HEK293T (cell line): ENCODE data around the gene PHC2.

Source experiments
- CTCF ChIA-PET: fragments of 350-600 bp; formaldehyde crosslinking; extraction: SDS; loops from one replicate; lab custom pipeline; 2021; ENCODE audit warnings: antibody characterized with exemption, inconsistent platforms; lab: Yijun Ruan, JAX
- POLR2A ChIA-PET: fragments of 350-600 bp; formaldehyde crosslinking; extraction: SDS; loops from one replicate; lab custom pipeline; 2020; ENCODE audit warnings: antibody characterized with exemption, inconsistent platforms; lab: Yijun Ruan, JAX
- DNase-seq: peaks from one replicate; pipeline ENCODE4 v3.0.0; 2012; ENCODE audit warnings: mixed read lengths; ENCODE audit errors: extremely low spot score
- ARNT ChIP-seq: fragments of 450-650 bp; IDR thresholded peaks from 2 replicates; pipeline ENCODE4 v1.6.1; 2017; ENCODE audit warnings: mild to moderate bottlenecking
- BHLHE40 ChIP-seq: fragments of 450-650 bp; IDR thresholded peaks from 2 replicates; pipeline ENCODE4 v1.6.1; 2016; ENCODE audit warnings: mild to moderate bottlenecking, moderate library complexity, borderline replicate concordance
- CTBP1 ChIP-seq: fragments of 450-650 bp; IDR thresholded peaks from 2 replicates; pipeline ENCODE4 v1.6.1; 2016; ENCODE audit warnings: borderline replicate concordance
- ELF4 ChIP-seq: fragments of 450-650 bp; IDR thresholded peaks from 2 replicates; pipeline ENCODE4 v1.6.1; 2017; ENCODE audit warnings: antibody characterized with exemption
- FOXA1 ChIP-seq: fragments of 450-650 bp; IDR thresholded peaks from 2 replicates; pipeline ENCODE4 v1.6.1; 2016; ENCODE audit warnings: mild to moderate bottlenecking
- FOXK2 ChIP-seq: fragments of 450-650 bp; IDR thresholded peaks from 2 replicates; pipeline ENCODE4 v1.6.1; 2016; ENCODE audit warnings: mild to moderate bottlenecking
- FOXM1 ChIP-seq: fragments of 450-650 bp; IDR thresholded peaks from 2 replicates; pipeline ENCODE4 v1.6.1; 2017; ENCODE audit warnings: mild to moderate bottlenecking, borderline replicate concordance
- HDGF ChIP-seq: fragments of 450-650 bp; IDR thresholded peaks from 2 replicates; pipeline ENCODE4 v1.6.1; 2017; ENCODE audit warnings: antibody characterized with exemption, borderline replicate concordance
- L3MBTL2 ChIP-seq: fragments of 450-650 bp; conservative IDR thresholded peaks from 2 replicates; pipeline ENCODE4 v1.6.1; 2016; ENCODE audit warnings: mild to moderate bottlenecking
- LEF1 ChIP-seq: fragments of 450-650 bp; IDR thresholded peaks from 2 replicates; pipeline ENCODE4 v1.6.1; 2017; ENCODE audit warnings: mild to moderate bottlenecking, borderline replicate concordance
- NFRKB ChIP-seq: fragments of 450-650 bp; IDR thresholded peaks from 2 replicates; pipeline ENCODE4 v1.6.1; 2016; ENCODE audit warnings: mild to moderate bottlenecking, moderate library complexity
- PKNOX1 ChIP-seq: fragments of 450-650 bp; IDR thresholded peaks from 2 replicates; pipeline ENCODE4 v1.6.1; 2016
- SP1 ChIP-seq: fragments of 450-650 bp; IDR thresholded peaks from 2 replicates; pipeline ENCODE4 v1.6.1; 2017
- SUZ12 ChIP-seq: fragments of 450-650 bp; IDR thresholded peaks from 2 replicates; pipeline ENCODE4 v1.6.1; 2016; ENCODE audit warnings: mild to moderate bottlenecking
- TARDBP ChIP-seq: fragments of 450-650 bp; IDR thresholded peaks from 2 replicates; pipeline ENCODE4 v1.6.1; 2016
- ZNF384 ChIP-seq: fragments of 450-650 bp; IDR thresholded peaks from 2 replicates; pipeline ENCODE4 v1.6.1; 2016

PHC2 gene

GRCh38 chr1:33373606-33374005, 57.3 kb downstream of the PHC2 start:
- CTCF ChIA-PET = no interaction called here
- DNase-seq = no peak
- TF ChIP-seq PKNOX1 = no peak
- no peak for TF ChIP-seq ELF4
- no peak for TF ChIP-seq L3MBTL2
- TF ChIP-seq TARDBP = no peak
- TF ChIP-seq NFRKB = no peak
- no peak for TF ChIP-seq ZNF384
- TF ChIP-seq FOXM1 = no peak
- no peak for TF ChIP-seq BHLHE40
- TF ChIP-seq SUZ12 = no peak
- TF ChIP-seq SP1 = no peak
- TF ChIP-seq FOXK2 = no peak
- TF ChIP-seq CTBP1 = no peak
- POLR2A ChIA-PET = no interaction called here

- ChIA-PET POLR2A (interaction anchor here (1.0 to 1.1 kb wide), 2 partner anchors 10 to 34 kb away, joined by 3 read pairs; no protein-coding TSS in a partner anchor), CTCF (interaction anchor here (0.6 kb wide), 1 partner anchor 83 kb away, joined by 5 read pairs; no protein-coding TSS in a partner anchor)
- DNase-seq = no peak
- TF ChIP-seq FOXA1 = no peak
- TF ChIP-seq BHLHE40 = no peak
- TF ChIP-seq TARDBP = no peak
- TF ChIP-seq FOXK2 = no peak
- no peak for TF ChIP-seq CTBP1
- no peak for TF ChIP-seq PKNOX1
- TF ChIP-seq NFRKB = no peak
- TF ChIP-seq LEF1 = no peak
- TF ChIP-seq FOXM1 = no peak
- no peak for TF ChIP-seq ELF4
- TF ChIP-seq L3MBTL2 = no peak
- no peak for TF ChIP-seq HDGF
These were observed 58.2 kb downstream of the PHC2 start for GRCh38 chr1:33372677-33373076.

- CTCF ChIA-PET = interaction anchor here (0.6 kb wide), 1 partner anchor 84 kb away, joined by 5 read pairs; no protein-coding TSS in a partner anchor
- POLR2A ChIA-PET = interaction anchor here (1.0 to 1.1 kb wide), 2 partner anchors 10 to 34 kb away, joined by 3 read pairs; no protein-coding TSS in a partner anchor
- TF ChIP-seq FOXA1 (no peak), L3MBTL2 (no peak), ARNT (no peak), ZNF384 (no peak), NFRKB (no peak), FOXK2 (no peak), SUZ12 (no peak), LEF1 (no peak), TARDBP (no peak), FOXM1 (no peak), BHLHE40 (no peak), ELF4 (no peak), HDGF (no peak), PKNOX1 (no peak), SP1 (no peak), CTBP1 (no peak)
- DNase-seq = no peak
These were observed 58.7 kb downstream of the PHC2 start for GRCh38 chr1:33372162-33372561.

- TF ChIP-seq NFRKB (no peak), LEF1 (no peak), SUZ12 (no peak)
- CTCF ChIA-PET = no interaction called here
- POLR2A ChIA-PET = interaction anchor here (0.7 kb wide), 1 partner anchor 22 kb away, joined by 3 read pairs; no protein-coding TSS in a partner anchor
These were observed 59.6 kb downstream of the PHC2 start for GRCh38 chr1:33371334-33371733.

GRCh38 chr1:33370827-33371226, 60.1 kb downstream of the PHC2 start:
- TF ChIP-seq FOXK2 (no peak), PKNOX1 (no peak), ELF4 (no peak), HDGF (no peak), ARNT (no peak), L3MBTL2 (no peak), TARDBP (no peak), CTBP1 (no peak)
- POLR2A ChIA-PET = interaction anchor here (1.4 kb wide), 1 partner anchor 101 kb away, joined by 3 read pairs; no protein-coding TSS in a partner anchor
- no peak for DNase-seq
- CTCF ChIA-PET = no interaction called here

More at GRCh38 chr1:33371334-33371733, 59.6 kb downstream of the PHC2 start:
- no peak for DNase-seq

GRCh38 chr1:33370301-33370700, 60.6 kb downstream of the PHC2 start:
- no peak for DNase-seq
- TF ChIP-seq FOXM1 = no peak
- no peak for TF ChIP-seq L3MBTL2
- TF ChIP-seq TARDBP = no peak
- no peak for TF ChIP-seq FOXK2
- TF ChIP-seq HDGF = no peak
- TF ChIP-seq FOXA1 = no peak
- no peak for TF ChIP-seq SUZ12
- no peak for TF ChIP-seq CTBP1
- TF ChIP-seq LEF1 = no peak
- CTCF ChIA-PET = interaction anchor here (1.1 kb wide), 1 partner anchor 75 kb away, joined by 4 read pairs; no protein-coding TSS in a partner anchor
- POLR2A ChIA-PET = interaction anchor here (1.4 kb wide), 1 partner anchor 102 kb away, joined by 3 read pairs; no protein-coding TSS in a partner anchor
